Neutrophil (primary cell): Measurements from ENCODE around the gene PPP2R3B.
"Not testable (repeated sequence)": the region's sequence is repeated elsewhere in the genome, so short reads cannot be mapped to it uniquely, and the experiment has no call there.

Experiments
- H3K27ac ChIP-seq: fragments of 200-600 bp; sonication (generic); 2 replicates; pipeline ENCODE4 v1.5.1; 2016; ENCODE audit warnings: mild to moderate bottlenecking, moderate library complexity
- H3K27me3 ChIP-seq: fragments of 200-600 bp; sonication (generic); 2 replicates; pipeline ENCODE4 v1.6.0; 2016; ENCODE audit warnings: mild to moderate bottlenecking
- H3K36me3 ChIP-seq: fragments of 200-600 bp; sonication (generic); 2 replicates; pipeline ENCODE4 v1.5.1; 2017
- H3K4me1 ChIP-seq, 2 experiments: fragments of 200-600 bp in 1 of 2; sonication (generic) in 1 of 2; 1 replicate in 1 of 2; 2 replicates in 1 of 2; pipeline versions ENCODE4 v1.5.1 to v1.6.1; 2013 to 2016; ENCODE audit warnings: low read depth in 1 of 2, low read length in 1 of 2, mild to moderate bottlenecking in 1 of 2, moderate library complexity in 1 of 2; ENCODE audit not compliant: control insufficient read depth in 1 of 2, insufficient read depth in 1 of 2
- H3K4me3 ChIP-seq, 2 experiments: fragments of 200-600 bp in 1 of 2; sonication (generic) in 1 of 2; 1 replicate in 1 of 2; 2 replicates in 1 of 2; pipeline ENCODE4 v1.5.1; 2013 to 2016; ENCODE audit warnings: low read depth in 1 of 2, low read length in 1 of 2, mild to moderate bottlenecking in 1 of 2, moderate library complexity in 1 of 2
- H3K9me3 ChIP-seq: fragments of 200-600 bp; sonication (generic); 2 replicates; pipeline ENCODE4 v1.5.1; 2016
- TF ChIP-seq, protein P1 (sequence below): fragments of 200-600 bp; sonication (generic); IDR thresholded peaks from 2 replicates; pipeline ENCODE4 v1.5.1; 2016; ENCODE audit warnings: antibody characterized with exemption

The PPP2R3B gene, protein sequence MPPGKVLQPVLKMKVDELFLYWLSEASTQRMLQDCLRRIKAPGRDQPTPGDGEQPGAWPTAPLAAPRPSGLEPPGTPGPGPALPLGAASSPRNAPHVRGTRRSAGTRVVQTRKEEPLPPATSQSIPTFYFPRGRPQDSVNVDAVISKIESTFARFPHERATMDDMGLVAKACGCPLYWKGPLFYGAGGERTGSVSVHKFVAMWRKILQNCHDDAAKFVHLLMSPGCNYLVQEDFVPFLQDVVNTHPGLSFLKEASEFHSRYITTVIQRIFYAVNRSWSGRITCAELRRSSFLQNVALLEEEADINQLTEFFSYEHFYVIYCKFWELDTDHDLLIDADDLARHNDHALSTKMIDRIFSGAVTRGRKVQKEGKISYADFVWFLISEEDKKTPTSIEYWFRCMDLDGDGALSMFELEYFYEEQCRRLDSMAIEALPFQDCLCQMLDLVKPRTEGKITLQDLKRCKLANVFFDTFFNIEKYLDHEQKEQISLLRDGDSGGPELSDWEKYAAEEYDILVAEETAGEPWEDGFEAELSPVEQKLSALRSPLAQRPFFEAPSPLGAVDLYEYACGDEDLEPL

DNA sequence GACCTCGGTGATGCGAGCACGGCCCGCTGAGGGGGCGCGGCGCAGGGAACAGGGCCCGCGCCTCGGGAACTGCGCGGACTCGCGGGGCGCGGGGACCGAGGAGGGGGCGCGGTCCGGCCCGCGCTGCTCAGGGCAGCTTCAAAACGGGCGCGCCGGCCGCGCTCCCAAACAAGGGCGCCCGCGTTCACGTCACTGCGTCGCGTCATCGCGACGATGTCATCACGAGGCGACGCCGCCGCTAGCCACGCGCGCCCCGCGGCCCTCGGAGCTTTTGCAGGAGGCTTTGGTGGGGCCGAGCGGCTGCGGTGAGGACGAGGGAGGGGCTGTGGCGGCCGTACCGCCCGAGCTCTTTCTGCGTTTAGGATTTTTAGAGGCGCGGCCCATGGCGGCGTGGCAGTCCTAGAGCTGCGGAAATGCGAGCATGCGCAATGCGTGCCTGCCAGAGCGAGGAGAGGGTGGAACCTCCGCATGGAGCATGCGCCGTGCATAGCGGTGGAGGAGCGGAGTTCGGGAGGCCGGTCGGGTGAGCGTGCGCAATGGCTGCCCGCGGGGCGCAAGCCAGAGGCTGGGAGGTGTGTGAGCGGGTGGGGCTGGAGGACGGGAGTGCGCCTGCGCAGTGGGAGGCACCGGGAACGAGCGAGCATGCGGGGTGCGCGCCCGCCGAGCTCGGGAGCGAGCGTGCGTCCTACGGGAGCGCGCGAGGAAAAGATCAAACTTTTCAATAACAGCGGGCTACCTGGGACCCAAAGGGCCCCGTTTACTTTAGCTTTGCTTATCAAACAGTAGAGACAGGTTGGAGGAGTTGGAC, at the start of gene PPP2R3B:
Gene PPP2R3B, minus strand, starts transcription at position 140 of the 808 bp plus-strand sequence. CDS start 216 bp downstream, outside the sequence.
- Histone ChIP-seq H3K9me3 (no peaks in the 10 kb centered on the region), H3K27ac (peak within 1 kb of the TSS; percentile 89), H3K36me3 (no peaks in the 10 kb centered on the region), H3K4me3 (peak within 1 kb of the TSS; percentile 97 to 100), H3K27me3 (no peaks in the 10 kb centered on the region), H3K4me1 (peaks cover 25 to 26% of the 10 kb centered on the region in 2 experiments)
- TF ChIP-seq, protein P1, sequence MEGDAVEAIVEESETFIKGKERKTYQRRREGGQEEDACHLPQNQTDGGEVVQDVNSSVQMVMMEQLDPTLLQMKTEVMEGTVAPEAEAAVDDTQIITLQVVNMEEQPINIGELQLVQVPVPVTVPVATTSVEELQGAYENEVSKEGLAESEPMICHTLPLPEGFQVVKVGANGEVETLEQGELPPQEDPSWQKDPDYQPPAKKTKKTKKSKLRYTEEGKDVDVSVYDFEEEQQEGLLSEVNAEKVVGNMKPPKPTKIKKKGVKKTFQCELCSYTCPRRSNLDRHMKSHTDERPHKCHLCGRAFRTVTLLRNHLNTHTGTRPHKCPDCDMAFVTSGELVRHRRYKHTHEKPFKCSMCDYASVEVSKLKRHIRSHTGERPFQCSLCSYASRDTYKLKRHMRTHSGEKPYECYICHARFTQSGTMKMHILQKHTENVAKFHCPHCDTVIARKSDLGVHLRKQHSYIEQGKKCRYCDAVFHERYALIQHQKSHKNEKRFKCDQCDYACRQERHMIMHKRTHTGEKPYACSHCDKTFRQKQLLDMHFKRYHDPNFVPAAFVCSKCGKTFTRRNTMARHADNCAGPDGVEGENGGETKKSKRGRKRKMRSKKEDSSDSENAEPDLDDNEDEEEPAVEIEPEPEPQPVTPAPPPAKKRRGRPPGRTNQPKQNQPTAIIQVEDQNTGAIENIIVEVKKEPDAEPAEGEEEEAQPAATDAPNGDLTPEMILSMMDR: peak; percentile 52

DNA sequence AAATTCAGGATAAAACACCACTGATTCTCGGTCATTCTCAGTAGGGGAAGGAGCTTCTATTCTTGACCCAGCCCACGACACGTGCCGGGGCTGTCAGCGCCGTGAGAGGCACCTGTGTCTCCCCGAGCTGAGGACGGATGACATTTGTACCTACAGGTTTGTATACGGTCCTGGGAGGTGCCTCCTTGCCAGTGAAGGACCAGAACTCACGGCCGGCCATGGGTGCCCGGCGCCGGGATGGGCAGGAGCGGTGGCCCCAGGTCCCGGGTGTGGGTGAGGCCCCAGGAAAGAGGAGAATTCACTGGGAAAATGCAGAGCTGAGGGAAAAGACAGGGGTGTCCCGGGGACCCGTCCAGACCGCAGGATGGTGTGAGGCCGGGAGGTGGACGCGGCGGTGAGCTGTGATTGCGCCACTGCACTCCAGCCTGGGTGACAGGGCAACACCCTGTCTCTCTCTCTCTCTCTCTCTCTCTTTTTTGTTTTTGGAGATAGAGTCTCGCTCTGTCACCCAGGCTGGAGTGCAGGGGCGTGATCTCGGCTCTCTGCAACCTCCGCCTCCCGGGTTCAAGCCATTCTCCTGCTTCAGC, 48.9 kb upstream of the PPP2R3B start:
- no peak overlapping the region for H3K27ac ChIP-seq
- no peaks in the 10 kb centered on the region for H3K36me3 ChIP-seq
- no peaks in the 10 kb centered on the region for H3K4me1 ChIP-seq
- H3K4me3 ChIP-seq: no peak overlapping the region
- TF ChIP-seq, protein P1: no peak
- H3K27me3 ChIP-seq: peaks cover 12% of the 10 kb centered on the region
- no peaks in the 10 kb centered on the region for H3K9me3 ChIP-seq

DNA sequence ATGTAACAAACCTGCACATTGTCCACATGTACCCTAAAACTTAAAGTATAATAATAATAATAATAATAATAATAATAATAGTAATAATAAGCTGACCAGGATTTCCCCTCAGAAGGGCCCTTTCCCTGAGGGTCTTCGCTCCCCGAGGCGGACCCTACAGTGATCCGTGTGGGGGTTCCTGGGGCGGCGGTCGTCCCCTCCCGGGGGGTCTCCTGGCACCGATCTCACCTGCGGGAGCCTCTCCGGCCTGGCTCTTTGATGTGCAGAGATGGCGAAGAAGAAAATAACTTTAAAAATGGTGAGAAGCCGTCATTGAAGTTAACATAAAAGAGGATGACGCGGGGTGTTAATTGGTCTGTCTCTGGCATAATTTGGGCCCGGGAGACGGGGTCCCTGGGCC, 48.2 kb upstream of the PPP2R3B start:
- Histone ChIP-seq H3K4me3 (no peak overlapping the region), H3K9me3 (no peaks in the 10 kb centered on the region), H3K27me3 (peaks cover 18% of the 10 kb centered on the region), H3K27ac (no peak overlapping the region), H3K36me3 (no peaks in the 10 kb centered on the region), H3K4me1 (no peaks in the 10 kb centered on the region)
- TF ChIP-seq, protein P1: no peak

DNA sequence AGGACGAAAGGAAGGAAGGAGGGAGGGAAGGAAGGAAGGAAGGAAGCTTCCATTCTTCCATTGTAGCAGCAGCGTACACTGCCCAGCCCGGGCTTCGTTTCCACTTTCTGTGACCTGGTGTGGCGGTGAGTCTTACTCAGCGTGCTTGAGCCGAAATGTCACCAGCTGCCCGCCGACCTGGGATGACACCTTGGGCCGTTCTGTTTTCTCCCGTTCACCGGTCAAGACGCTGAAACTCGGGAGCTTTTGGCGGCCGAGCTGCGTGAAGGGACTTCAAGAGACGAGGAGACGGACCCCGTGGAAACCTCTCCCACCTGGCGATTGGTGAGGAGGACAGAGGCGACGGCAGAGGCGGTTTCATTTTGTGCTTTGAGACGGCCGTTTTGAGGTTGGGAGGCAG, 47.1 kb upstream of the PPP2R3B start:
- Histone ChIP-seq H3K27ac (no peak overlapping the region), H3K4me3 (no peak overlapping the region), H3K4me1 (no peaks in the 10 kb centered on the region), H3K27me3 (peaks cover 30% of the 10 kb centered on the region), H3K36me3 (no peaks in the 10 kb centered on the region), H3K9me3 (no peaks in the 10 kb centered on the region)
- TF ChIP-seq, protein P1: no peak

DNA sequence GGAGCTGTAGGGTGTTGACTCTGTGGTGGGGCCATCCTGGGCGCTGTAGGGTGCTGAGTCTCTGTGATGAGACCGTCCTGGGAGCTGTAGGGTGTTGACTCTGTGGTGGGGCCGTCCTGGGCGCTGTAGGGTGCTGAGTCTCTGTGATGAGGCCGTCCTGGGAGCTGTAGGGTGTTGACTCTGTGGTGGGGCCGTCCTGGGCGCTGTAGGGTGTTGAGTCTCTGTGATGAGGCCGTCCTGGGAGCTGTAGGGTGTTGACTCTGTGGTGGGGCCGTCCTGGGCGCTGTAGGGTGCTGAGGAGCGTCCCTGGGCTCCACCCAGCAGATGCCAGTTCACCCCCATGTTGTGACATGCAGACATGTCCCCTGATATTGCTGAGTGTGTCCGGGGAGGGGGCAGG, 46.0 kb upstream of the PPP2R3B start:
- H3K27ac ChIP-seq, H3K4me3 ChIP-seq, H3K36me3 ChIP-seq, H3K4me1 ChIP-seq, H3K9me3 ChIP-seq: not testable (repeated sequence)
- H3K27me3 ChIP-seq: peaks cover 36% of the 10 kb centered on the region
